ENCODE results near the gene ZNF460.

The ZNF460 gene

GRCh38 chr19:57282011-57282643 is 1.8 kb downstream of the ZNF460 start:
- DNase-seq = no peak

- no peak for DNase-seq
Measured at GRCh38 chr19:57288373-57288772, 8.1 kb downstream of the ZNF460 start.

GRCh38 chr19:57290970-57291369 is 10.7 kb downstream of the ZNF460 start:
- no peak for DNase-seq

DNA sequence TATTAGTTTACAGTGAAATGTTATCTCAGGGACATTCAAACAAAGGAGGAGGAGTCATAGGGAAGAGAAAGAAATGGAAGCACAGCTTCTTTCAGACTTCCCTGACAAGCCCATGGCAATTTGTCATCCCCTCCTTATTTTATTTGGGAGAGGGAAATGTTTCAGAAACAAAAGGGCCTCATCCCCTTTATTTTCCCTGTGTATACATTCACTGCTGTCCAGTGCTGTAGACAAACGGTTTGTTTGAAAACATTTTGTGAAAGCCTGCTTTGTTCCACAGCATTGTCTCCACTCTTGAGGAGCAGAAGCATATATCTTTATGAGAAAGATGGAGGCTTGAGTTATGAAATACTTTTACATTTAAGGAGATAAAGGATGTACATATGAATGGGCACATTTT is 12.3 kb downstream of the ZNF460 start:
- no peak for DNase-seq

GRCh38 chr19:57293719-57294118 is 13.4 kb downstream of the ZNF460 start:
- DNase-seq = no peak

DNA sequence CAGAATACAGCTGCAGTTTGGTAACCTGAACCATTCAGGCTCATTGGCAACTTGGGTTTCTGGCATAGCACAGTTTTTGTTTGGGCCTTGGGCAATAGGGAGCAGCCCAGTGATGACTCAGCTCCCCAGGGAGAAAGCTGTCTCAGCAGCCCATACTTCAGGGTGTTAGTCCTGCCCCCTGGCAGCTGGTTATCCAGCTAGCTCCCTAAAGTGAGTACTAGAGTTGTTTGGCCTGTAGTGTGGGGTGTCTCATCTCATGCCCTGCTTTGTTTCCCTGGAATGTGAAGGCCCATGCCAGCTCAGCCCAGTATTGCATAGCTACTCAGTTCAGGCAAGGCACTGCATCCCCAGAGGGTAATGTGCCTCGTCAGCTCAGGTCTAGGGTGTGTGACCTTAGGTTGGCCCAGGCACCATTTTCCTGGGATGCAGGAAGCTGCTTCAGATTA is 21.8 kb downstream of the ZNF460 start:
- no peak for DNase-seq

- DNase-seq = no peak
Measured at GRCh38 chr19:57302727-57303401, 22.6 kb downstream of the ZNF460 start.

GRCh38 chr19:57305056-57305455 is 24.8 kb downstream of the ZNF460 start:
- DNase-seq = no peak

GRCh38 chr19:57308514-57308913 is 28.2 kb downstream of the ZNF460 start:
- DNase-seq = no peak

- DNase-seq = no peak
Measured at GRCh38 chr19:57310792-57311191, 30.5 kb downstream of the ZNF460 start.

- no peak for DNase-seq
Measured at GRCh38 chr19:57314146-57314545, 33.9 kb downstream of the ZNF460 start.

- DNase-seq = no peak
Measured at GRCh38 chr19:57317503-57317902, 37.2 kb downstream of the ZNF460 start.

- DNase-seq = no peak
Measured at GRCh38 chr19:57319869-57320179, 39.5 kb downstream of the ZNF460 start.

GRCh38 chr19:57320180-57321084 is 40.1 kb downstream of the ZNF460 start, which contains the start of gene ZNF543:
Gene ZNF543 (plus strand): TSS chr19:57320472. CDS start chr19:57320854, 382 bp downstream.
- DNase-seq = peak; percentile 90

DNA sequence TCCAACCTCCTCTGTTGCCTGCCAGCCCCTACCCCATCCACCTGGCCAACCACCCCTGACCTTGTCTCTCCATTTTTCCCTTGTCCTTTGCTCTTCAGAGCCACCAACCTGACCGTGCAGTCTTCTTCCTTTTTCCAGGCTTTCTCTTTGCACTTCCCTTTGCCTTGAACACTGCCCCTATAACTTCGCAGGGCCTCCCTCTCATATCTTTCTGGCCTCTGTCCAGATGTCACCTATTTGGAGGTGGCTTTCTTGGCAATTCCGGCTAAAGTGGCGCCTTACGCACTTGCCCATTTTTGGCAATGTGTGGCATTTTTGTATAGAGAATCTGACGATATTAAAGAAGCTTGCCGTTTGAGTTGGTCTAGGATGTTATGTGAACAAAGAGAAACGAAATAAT is 40.8 kb downstream of the ZNF460 start:
- no peak for DNase-seq

DNA sequence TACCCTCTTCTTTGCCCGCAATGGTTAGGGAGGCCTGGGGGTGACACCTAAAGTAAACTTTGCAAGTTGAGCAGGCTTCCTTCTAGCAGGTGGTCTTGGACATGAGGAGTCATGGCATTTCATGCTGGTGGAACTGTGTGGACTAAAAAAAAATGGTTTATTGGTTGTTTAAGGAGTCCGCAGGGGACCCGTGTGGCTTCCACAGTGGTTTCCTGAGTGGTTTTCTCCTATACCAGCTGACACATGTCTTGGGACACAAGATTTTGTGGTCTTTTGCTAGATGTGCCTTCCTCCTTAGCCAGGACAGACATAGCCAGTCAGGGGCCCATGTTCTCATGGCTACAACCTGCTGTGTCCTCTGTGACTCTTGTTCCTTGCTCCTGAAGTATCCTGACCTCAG is 41.5 kb downstream of the ZNF460 start:
- DNase-seq = no peak

DNA sequence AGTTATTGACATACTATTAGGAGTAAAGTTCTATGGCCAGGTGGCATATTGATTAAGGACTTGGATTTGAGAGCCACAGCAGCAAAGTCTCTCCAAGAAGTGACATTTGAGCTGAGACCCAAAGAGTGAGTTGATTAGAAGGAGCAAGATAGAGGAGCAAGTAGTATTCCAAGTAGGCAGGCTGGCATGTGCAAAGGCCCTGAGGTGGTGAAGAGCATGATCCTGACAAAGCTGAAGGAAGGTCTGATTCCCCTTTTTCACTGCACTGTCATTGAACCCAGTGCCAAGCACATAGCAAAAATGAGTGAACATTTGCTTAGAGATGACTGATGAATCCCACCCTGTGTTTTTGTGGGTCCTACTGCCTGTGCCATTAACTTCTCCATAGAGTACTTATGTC is 44.7 kb downstream of the ZNF460 start:
- DNase-seq = no peak

DNA sequence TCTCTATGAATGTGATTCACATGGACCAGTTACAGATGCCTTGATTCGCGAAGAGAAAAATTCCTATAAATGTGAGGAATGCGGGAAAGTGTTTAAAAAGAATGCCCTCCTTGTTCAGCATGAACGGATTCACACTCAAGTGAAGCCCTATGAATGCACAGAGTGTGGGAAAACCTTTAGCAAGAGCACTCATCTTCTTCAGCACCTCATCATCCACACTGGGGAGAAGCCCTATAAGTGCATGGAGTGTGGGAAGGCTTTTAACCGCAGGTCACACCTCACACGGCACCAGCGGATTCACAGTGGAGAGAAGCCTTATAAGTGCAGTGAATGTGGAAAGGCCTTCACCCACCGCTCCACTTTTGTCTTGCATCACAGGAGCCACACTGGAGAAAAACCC is 47.7 kb downstream of the ZNF460 start:
- no peak for DNase-seq

DNA sequence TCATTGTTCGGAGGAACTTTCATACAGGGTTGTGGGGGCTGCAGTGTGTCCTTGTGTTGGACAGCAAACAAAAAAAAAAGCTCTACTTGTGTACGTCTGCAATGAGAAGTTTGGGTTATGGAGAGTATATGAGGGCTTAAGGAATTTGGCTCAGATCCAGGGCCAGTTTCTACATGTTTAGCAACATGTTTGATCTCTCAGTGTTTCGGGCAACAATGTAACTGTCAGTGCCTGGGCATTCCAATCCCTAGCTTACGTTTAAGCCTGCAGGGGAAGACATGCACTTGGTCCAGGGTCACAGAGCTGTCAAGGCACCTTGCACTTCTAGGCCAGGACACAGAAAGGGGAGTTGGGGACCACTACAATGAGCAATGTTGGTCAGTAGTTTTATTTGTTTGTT is 53.9 kb downstream of the ZNF460 start:
- DNase-seq = no peak

GRCh38 chr19:57338877-57339276 is 58.6 kb downstream of the ZNF460 start:
- DNase-seq = no peak

- DNase-seq = no peak
Measured at GRCh38 chr19:57342582-57342981, 62.3 kb downstream of the ZNF460 start.

Measured in activated CD8-positive, alpha-beta memory T cell treated with anti-CD3 and anti-CD28 coated beads, Interleukin-2, amount 50 U/mL, for 4 hours (primary cell).